Panc1 (cell line): ENCODE results near the gene MAPT. TPM values are rescaled to one million over a fixed set of nuclear protein-coding genes. Genes with fewer than 3 reads are reported as not detected.

ENCODE experiments used
- ATAC-seq: fragments of 200-7000 bp; cut with Tn5 transposase; 2 replicates; pipeline ENCODE4 v1.9.1; 2020; ENCODE audit warnings: mild to moderate bottlenecking, moderate library complexity
- BruUV-seq: library from RNA; stranded (reverse); fragments of 400-500 nt; replicated peaks from 2 replicates; lab custom pipeline; 2021; lab: Mats Ljungman, UMichigan
- CTCF ChIA-PET: fragments of 300-600 bp; sonication (Branson Sonifier 250); formaldehyde crosslinking; loops from one replicate; lab custom pipeline; 2022; ENCODE audit warnings: antibody characterized with exemption; lab: Charles Lee
- POLR2A ChIA-PET: fragments of 300-600 bp; sonication (Branson Sonifier 250); formaldehyde crosslinking; loops from one replicate; lab custom pipeline; 2022; ENCODE audit warnings: antibody characterized with exemption; lab: Charles Lee
- DNase-seq: peaks from one replicate; pipeline ENCODE4 v3.0.0-alpha.2; 2010; ENCODE audit warnings: low read depth, low spot score
- H3K27ac ChIP-seq: 2 replicates; pipeline ENCODE4 v1.5.1; 2011; ENCODE audit warnings: mild to moderate bottlenecking, low read length, inconsistent platforms
- H3K27me3 ChIP-seq: fragments of 200-500 bp; sonication (Bioruptor generic); 2 replicates; pipeline ENCODE4 v1.6.0; 2014; ENCODE audit warnings: low read length, inconsistent platforms; ENCODE audit not compliant: control insufficient read depth, insufficient read depth
- H3K36me3 ChIP-seq: fragments of 200-500 bp; sonication (Bioruptor generic); 2 replicates; pipeline ENCODE4 v1.5.1; 2014; ENCODE audit warnings: inconsistent platforms, mild to moderate bottlenecking, low read length, moderate library complexity; ENCODE audit not compliant: control insufficient read depth, insufficient read depth
- H3K4me1 ChIP-seq: 2 replicates; pipeline ENCODE4 v1.5.1; 2011; ENCODE audit warnings: inconsistent platforms, mild to moderate bottlenecking, low read length, moderate library complexity; ENCODE audit not compliant: control insufficient read depth, insufficient read depth
- H3K4me3 ChIP-seq, 2 experiments: 2 replicates each; pipeline ENCODE4 v1.5.1; 2011 to 2012; ENCODE audit warnings: low read depth in 2 of 2, low read length in 2 of 2, mild to moderate bottlenecking in 2 of 2, inconsistent platforms in 1 of 2, moderate library complexity in 1 of 2
- H3K9me3 ChIP-seq: fragments of 200-500 bp; sonication (Bioruptor generic); 2 replicates; pipeline ENCODE4 v1.5.1; 2014; ENCODE audit warnings: low read depth, mild to moderate bottlenecking, inconsistent platforms, low read length, moderate library complexity; ENCODE audit not compliant: control insufficient read depth, insufficient read depth
- POLR2AphosphoS5 ChIP-seq: IDR thresholded peaks from 2 replicates; pipeline ENCODE4 v1.6.1; 2012; ENCODE audit warnings: mild to moderate bottlenecking, low read depth, low read length, moderate library complexity
- SIN3A ChIP-seq: IDR thresholded peaks from 2 replicates; pipeline ENCODE4 v1.6.1; 2012; ENCODE audit warnings: low read depth, mild to moderate bottlenecking, low read length, moderate library complexity, borderline replicate concordance; ENCODE audit not compliant: insufficient read depth
- TCF7L2 ChIP-seq: IDR thresholded peaks from 2 replicates; pipeline ENCODE4 v1.6.1; 2011; ENCODE audit warnings: mild to moderate bottlenecking, low read depth, low read length, inconsistent platforms
- in situ Hi-C: cut with HindIII; loops from 2 replicates; pipeline ENCODE4 v1.10.0; 2016; ENCODE audit warnings: low sequenced_read_pairs, low pct_unique_long_range_greater_than_20kb
- intact Hi-C: fragments of 100-400 bp; cut with micrococcal nuclease; formaldehyde crosslinking; loops from one replicate; pipeline ENCODE4 v1.10.0; 2022; ENCODE audit not compliant: unreplicated experiment
- total RNA-seq: library from RNA; stranded (reverse); gene quantifications from one replicate; pipeline ENCODE4 v1.2.1, GENCODE V29; 2021; ENCODE audit not compliant: unreplicated experiment
- TF ChIP-seq, protein P1 (sequence below): fragments of 450-650 bp; IDR thresholded peaks from 2 replicates; pipeline ENCODE4 v1.5.1; 2017; ENCODE audit warnings: mild to moderate bottlenecking
- TF ChIP-seq, protein P2 (sequence below), 2 experiments: IDR thresholded peaks; 2 replicates each; pipeline ENCODE4 v1.6.1; 2011 to 2012; ENCODE audit warnings: low read depth in 2 of 2, control low read depth in 1 of 2, low read length in 1 of 2, mild to moderate bottlenecking in 1 of 2, moderate library complexity in 1 of 2; ENCODE audit not compliant: insufficient read depth in 1 of 2

Gene MAPT
- total RNA-seq, 1 experiment from 2014 or later: 0.59 TPM

DNA sequence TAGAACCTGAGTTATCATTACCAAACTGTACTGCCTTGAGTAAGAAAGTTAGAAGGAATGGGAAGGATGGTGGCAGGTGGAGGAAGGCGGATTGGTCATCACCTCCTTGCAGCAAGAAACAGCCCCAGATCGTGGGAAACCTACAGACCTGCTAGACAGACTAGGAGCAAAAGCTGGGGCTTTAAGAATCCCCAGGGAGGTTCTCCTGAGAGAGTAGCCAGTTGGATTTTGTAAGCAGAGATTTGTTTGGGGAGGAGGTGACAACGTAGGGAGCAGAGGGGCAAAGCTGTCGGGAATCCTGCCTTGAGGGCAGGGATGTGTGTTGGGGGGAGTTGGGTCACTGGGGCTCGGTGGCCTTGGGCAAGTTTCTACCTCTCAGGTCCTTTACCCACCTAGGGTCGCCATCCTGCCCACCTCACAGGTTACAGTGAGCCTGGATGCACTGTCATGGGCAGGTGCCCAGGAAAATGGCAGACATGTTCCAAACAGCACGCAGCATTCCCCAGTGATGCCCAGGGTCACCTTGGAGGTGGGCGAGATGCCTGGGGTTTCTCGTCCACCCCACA, 55.5 kb downstream of the MAPT start:
- Histone ChIP-seq H3K9me3 (no peaks in the 10 kb centered on the region), H3K27me3 (no peaks in the 10 kb centered on the region), H3K27ac (no peak overlapping the region; the same call in 1 of the 2 replicates), H3K4me1 (peaks cover 6% of the 10 kb centered on the region; the same call in 1 of the 2 replicates), H3K36me3 (no peaks in the 10 kb centered on the region), H3K4me3 (no peak overlapping the region)
- ATAC-seq (no peak), DNase-seq (no peak)
- ChIA-PET CTCF (interaction anchor here (0.6 to 1.3 kb wide), 4 partner anchors 16 to 587 kb away, joined by 3 to 10 read pairs (median 4); no protein-coding TSS in a partner anchor), POLR2A (no interaction called here)
- no TSS peak for BruUV-seq
- TF ChIP-seq SIN3A (no peak), TCF7L2 (no peak)
- TF ChIP-seq, protein P1, sequence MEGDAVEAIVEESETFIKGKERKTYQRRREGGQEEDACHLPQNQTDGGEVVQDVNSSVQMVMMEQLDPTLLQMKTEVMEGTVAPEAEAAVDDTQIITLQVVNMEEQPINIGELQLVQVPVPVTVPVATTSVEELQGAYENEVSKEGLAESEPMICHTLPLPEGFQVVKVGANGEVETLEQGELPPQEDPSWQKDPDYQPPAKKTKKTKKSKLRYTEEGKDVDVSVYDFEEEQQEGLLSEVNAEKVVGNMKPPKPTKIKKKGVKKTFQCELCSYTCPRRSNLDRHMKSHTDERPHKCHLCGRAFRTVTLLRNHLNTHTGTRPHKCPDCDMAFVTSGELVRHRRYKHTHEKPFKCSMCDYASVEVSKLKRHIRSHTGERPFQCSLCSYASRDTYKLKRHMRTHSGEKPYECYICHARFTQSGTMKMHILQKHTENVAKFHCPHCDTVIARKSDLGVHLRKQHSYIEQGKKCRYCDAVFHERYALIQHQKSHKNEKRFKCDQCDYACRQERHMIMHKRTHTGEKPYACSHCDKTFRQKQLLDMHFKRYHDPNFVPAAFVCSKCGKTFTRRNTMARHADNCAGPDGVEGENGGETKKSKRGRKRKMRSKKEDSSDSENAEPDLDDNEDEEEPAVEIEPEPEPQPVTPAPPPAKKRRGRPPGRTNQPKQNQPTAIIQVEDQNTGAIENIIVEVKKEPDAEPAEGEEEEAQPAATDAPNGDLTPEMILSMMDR: no peak
- intact Hi-C loops (no loop called here), in situ Hi-C loops (no loop called here)

DNA sequence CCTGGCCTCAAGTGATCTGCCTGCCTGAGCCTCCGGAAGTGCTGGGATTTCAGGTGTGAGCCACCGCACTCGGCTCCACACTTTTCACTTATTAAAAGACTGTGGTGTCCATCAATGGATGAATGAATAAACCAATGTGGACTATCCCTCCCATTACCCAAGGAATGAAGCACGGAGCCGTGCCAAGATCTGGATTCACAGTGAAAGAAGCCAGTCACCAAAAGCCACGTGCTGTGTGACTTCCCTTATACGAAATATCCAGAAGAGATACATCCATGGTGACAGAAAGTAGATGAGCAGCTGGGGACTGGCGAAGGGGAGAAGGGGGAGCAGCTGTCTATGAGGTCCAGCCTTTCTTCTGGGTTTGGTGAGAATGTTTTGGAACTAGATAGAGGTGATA, 56.5 kb downstream of the MAPT start:
- ChIA-PET CTCF (no interaction called here), POLR2A (no interaction called here)
- TF ChIP-seq SIN3A (no peak), POLR2AphosphoS5 (no peak), TCF7L2 (no peak)
- TF ChIP-seq, protein P2, sequence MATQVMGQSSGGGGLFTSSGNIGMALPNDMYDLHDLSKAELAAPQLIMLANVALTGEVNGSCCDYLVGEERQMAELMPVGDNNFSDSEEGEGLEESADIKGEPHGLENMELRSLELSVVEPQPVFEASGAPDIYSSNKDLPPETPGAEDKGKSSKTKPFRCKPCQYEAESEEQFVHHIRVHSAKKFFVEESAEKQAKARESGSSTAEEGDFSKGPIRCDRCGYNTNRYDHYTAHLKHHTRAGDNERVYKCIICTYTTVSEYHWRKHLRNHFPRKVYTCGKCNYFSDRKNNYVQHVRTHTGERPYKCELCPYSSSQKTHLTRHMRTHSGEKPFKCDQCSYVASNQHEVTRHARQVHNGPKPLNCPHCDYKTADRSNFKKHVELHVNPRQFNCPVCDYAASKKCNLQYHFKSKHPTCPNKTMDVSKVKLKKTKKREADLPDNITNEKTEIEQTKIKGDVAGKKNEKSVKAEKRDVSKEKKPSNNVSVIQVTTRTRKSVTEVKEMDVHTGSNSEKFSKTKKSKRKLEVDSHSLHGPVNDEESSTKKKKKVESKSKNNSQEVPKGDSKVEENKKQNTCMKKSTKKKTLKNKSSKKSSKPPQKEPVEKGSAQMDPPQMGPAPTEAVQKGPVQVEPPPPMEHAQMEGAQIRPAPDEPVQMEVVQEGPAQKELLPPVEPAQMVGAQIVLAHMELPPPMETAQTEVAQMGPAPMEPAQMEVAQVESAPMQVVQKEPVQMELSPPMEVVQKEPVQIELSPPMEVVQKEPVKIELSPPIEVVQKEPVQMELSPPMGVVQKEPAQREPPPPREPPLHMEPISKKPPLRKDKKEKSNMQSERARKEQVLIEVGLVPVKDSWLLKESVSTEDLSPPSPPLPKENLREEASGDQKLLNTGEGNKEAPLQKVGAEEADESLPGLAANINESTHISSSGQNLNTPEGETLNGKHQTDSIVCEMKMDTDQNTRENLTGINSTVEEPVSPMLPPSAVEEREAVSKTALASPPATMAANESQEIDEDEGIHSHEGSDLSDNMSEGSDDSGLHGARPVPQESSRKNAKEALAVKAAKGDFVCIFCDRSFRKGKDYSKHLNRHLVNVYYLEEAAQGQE (IDR thresholded peaks at IDR 0.05; ENCODE audit: insufficient read depth in 1 of 2, low read depth in 2 of 2, low read length in 1 of 2): no peak
- TF ChIP-seq, protein P1: no peak
- Histone ChIP-seq H3K4me1 (peaks cover 6% of the 10 kb centered on the region; the same call in 1 of the 2 replicates), H3K9me3 (no peaks in the 10 kb centered on the region), H3K27ac (no peak overlapping the region), H3K27me3 (no peaks in the 10 kb centered on the region), H3K36me3 (no peaks in the 10 kb centered on the region), H3K4me3 (no peak overlapping the region)
- intact Hi-C loops: no loop called here
- no TSS peak for BruUV-seq
- in situ Hi-C loops: no loop called here
- DNase-seq: no peak
- ATAC-seq: no peak
